Thoracic aorta (tissue), 2 donors: ENCODE results near the gene TEAD1. TPM values are rescaled to one million over a fixed set of nuclear protein-coding genes. Genes with fewer than 3 reads are reported as not detected.
A peak's percentile ranks its signal among the peaks of the same experiment; 100 is the strongest.

Experiments used
- ATAC-seq: fragments of 150-250 bp; one replicate; pipeline ENCODE4 v1.8.0; 2017; ENCODE audit warnings: low read depth; ENCODE audit not compliant: insufficient number of reproducible peaks, low FRiP score
- DNase-seq: peaks from one replicate; pipeline ENCODE4 v3.0.0-alpha.2; 2020; ENCODE audit warnings: low spot score
- H3K27ac ChIP-seq, 2 donors: fragments of 200-600 bp; sonication (generic); 1 replicate in 1 of 2; 2 replicates in 1 of 2; pipeline ENCODE4 v1.5.1; 2016; ENCODE audit warnings: mild to moderate bottlenecking in 2 of 2, moderate library complexity in 2 of 2
- H3K27me3 ChIP-seq: fragments of 200-600 bp; sonication (generic); replicated peaks from 2 replicates; pipeline ENCODE4 v1.6.0; 2016; ENCODE audit warnings: mild to moderate bottlenecking; ENCODE audit not compliant: insufficient read depth
- H3K36me3 ChIP-seq: fragments of 200-600 bp; sonication (generic); one replicate; pipeline ENCODE4 v1.5.1; 2016
- H3K4me1 ChIP-seq, 2 donors: fragments of 200-600 bp; sonication (generic); 1 replicate in 1 of 2; 2 replicates in 1 of 2; pipeline versions ENCODE4 v1.5.1 to v1.6.0; 2016; ENCODE audit warnings: low read depth in 2 of 2, mild to moderate bottlenecking in 1 of 2; ENCODE audit not compliant: control insufficient read depth in 1 of 2
- H3K4me3 ChIP-seq: fragments of 200-600 bp; sonication (generic); 2 replicates; pipeline ENCODE4 v1.5.1; 2016; ENCODE audit warnings: mild to moderate bottlenecking
- H3K9me3 ChIP-seq: fragments of 200-600 bp; sonication (generic); 2 replicates; pipeline ENCODE4 v1.5.1; 2016
- CTCF ChIP-seq: fragments of 200-600 bp; sonication (generic); IDR thresholded peaks from one replicate; pipeline ENCODE4 v1.5.1; 2019; ENCODE audit warnings: antibody characterized with exemption
- total RNA-seq, 2 donors: library from RNA; depleted of rRNA; stranded (reverse); fragments of >200 nt; gene quantifications; one replicate each; pipeline versions ENCODE4 v1.1.0 to v1.2.3, GENCODE V29; 2016

Gene TEAD1
- total RNA-seq, 2 donors from 2014 or later, result 57.3 to 164 TPM

GRCh38 chr11:12835286-12835685 is 161.1 kb downstream of the TEAD1 start:
- DNase-seq, result no peak
- Histone ChIP-seq H3K9me3 (no peaks in the 10 kb centered on the region), H3K4me3 (no peak overlapping the region), H3K36me3 (no peaks in the 10 kb centered on the region), H3K27me3 (no peaks in the 10 kb centered on the region), H3K4me1 (peaks cover 4 to 5% of the 10 kb centered on the region in 2 donors), H3K27ac (no peak overlapping the region)
- no peak for ATAC-seq
- TF ChIP-seq CTCF, result no peak

GRCh38 chr11:12838463-12839123 is 164.4 kb downstream of the TEAD1 start:
- H3K9me3 ChIP-seq, result no peaks in the 10 kb centered on the region
- peak overlapping the region; percentile 29 for H3K4me3 ChIP-seq
- DNase-seq (no peak), ATAC-seq (peak; percentile 74)
- no peaks in the 10 kb centered on the region for H3K36me3 ChIP-seq
- no peaks in the 10 kb centered on the region for H3K27me3 ChIP-seq
- H3K27ac ChIP-seq, result peak overlapping the region in 1 of 2 donors; percentile 16
- TF ChIP-seq CTCF, result no peak
- peaks cover 8 to 17% of the 10 kb centered on the region in 2 donors for H3K4me1 ChIP-seq

- Histone ChIP-seq H3K36me3 (no peaks in the 10 kb centered on the region), H3K4me1 (peaks cover 14 to 17% of the 10 kb centered on the region in 2 donors), H3K27me3 (no peaks in the 10 kb centered on the region), H3K27ac (no peak overlapping the region), H3K9me3 (no peaks in the 10 kb centered on the region), H3K4me3 (no peak overlapping the region)
- no peak for DNase-seq
- no peak for ATAC-seq
- no peak for TF ChIP-seq CTCF
These were observed 166.8 kb downstream of the TEAD1 start for GRCh38 chr11:12840871-12841660.

- H3K27ac ChIP-seq, result no peak overlapping the region
- DNase-seq (no peak), ATAC-seq (no peak)
- H3K36me3 ChIP-seq, result no peaks in the 10 kb centered on the region
- H3K4me1 ChIP-seq, result peaks cover 19 to 20% of the 10 kb centered on the region in 2 donors
- no peaks in the 10 kb centered on the region for H3K27me3 ChIP-seq
- no peak for TF ChIP-seq CTCF
- H3K4me3 ChIP-seq, result peak overlapping the region; percentile 40
- no peaks in the 10 kb centered on the region for H3K9me3 ChIP-seq
These were observed 167.9 kb downstream of the TEAD1 start for GRCh38 chr11:12841946-12842630.
